PC-9 (cell line): ENCODE data around the gene CTBP2.

Source experiments
- EZH2 ChIP-seq: fragments of 200-600 bp; sonication (generic); IDR thresholded peaks from 2 replicates; pipeline ENCODE4 v1.8.0; 2017; ENCODE audit warnings: antibody characterized with exemption, low read depth
- TF ChIP-seq, protein P1 (sequence below): fragments of 200-600 bp; sonication (generic); conservative IDR thresholded peaks from 2 replicates; pipeline ENCODE4 v1.6.1; 2017; ENCODE audit warnings: mixed run types, antibody characterized with exemption, mild to moderate bottlenecking, moderate library complexity

DNA sequence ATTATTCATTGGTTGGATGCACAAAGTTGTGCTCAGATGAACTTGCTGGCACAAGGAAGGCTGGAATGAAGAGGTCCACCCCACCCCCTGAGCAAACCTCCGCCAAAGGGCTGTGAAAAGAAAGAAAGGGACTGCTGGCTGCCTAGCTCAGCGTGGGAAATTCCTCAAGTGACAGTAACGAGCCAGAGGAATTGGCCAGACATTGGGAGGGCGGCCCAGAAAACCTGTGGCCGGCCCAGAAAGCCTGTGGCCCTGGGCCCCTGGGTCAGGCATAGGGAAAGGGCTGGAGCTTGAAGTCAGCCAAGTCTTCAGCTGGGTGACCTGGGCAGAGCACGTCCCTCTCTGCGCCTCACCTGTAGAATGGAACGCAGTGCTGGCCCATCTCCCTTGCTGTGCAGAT lies 30.6 kb upstream of the CTBP2 start:
- TF ChIP-seq EZH2, result no peak
- TF ChIP-seq, protein P1, sequence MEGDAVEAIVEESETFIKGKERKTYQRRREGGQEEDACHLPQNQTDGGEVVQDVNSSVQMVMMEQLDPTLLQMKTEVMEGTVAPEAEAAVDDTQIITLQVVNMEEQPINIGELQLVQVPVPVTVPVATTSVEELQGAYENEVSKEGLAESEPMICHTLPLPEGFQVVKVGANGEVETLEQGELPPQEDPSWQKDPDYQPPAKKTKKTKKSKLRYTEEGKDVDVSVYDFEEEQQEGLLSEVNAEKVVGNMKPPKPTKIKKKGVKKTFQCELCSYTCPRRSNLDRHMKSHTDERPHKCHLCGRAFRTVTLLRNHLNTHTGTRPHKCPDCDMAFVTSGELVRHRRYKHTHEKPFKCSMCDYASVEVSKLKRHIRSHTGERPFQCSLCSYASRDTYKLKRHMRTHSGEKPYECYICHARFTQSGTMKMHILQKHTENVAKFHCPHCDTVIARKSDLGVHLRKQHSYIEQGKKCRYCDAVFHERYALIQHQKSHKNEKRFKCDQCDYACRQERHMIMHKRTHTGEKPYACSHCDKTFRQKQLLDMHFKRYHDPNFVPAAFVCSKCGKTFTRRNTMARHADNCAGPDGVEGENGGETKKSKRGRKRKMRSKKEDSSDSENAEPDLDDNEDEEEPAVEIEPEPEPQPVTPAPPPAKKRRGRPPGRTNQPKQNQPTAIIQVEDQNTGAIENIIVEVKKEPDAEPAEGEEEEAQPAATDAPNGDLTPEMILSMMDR, result no peak
